Mucosa of rectum (tissue), 2 donors: Measurements from ENCODE around the gene RNF135.
A peak's percentile ranks its signal among the peaks of the same experiment; 100 is the strongest.
"Not testable (repeated sequence)": the region's sequence is repeated elsewhere in the genome, so short reads cannot be mapped to it uniquely, and the experiment has no call there.

ENCODE experiments used
- H3K27ac ChIP-seq, 2 donors: one replicate each; pipeline ENCODE4 v1.7.0; 2013; ENCODE audit warnings: inconsistent platforms in 2 of 2, low read depth in 2 of 2, low read length in 2 of 2
- H3K27me3 ChIP-seq, 2 donors: one replicate each; pipeline ENCODE4 v1.7.0; 2013; ENCODE audit warnings: low read length in 2 of 2; ENCODE audit not compliant: control insufficient read depth in 2 of 2, insufficient read depth in 2 of 2
- H3K36me3 ChIP-seq, 2 donors: one replicate each; pipeline ENCODE4 v1.7.0; 2013; ENCODE audit warnings: low read length in 2 of 2; ENCODE audit not compliant: control insufficient read depth in 2 of 2, insufficient read depth in 2 of 2
- H3K4me1 ChIP-seq, 2 donors: one replicate each; pipeline ENCODE4 v1.7.0; 2013; ENCODE audit warnings: low read length in 2 of 2, mild to moderate bottlenecking in 1 of 2; ENCODE audit not compliant: control insufficient read depth in 2 of 2, insufficient read depth in 2 of 2
- H3K4me3 ChIP-seq, 2 donors: one replicate each; pipeline ENCODE4 v1.7.0; 2013; ENCODE audit warnings: low read length in 2 of 2
- H3K9ac ChIP-seq, 2 donors: one replicate each; pipeline ENCODE4 v1.7.0; 2013; ENCODE audit warnings: low read length in 2 of 2, low read depth in 1 of 2, mild to moderate bottlenecking in 1 of 2
- H3K9me3 ChIP-seq, 2 donors: one replicate each; pipeline ENCODE4 v1.7.0; 2013; ENCODE audit warnings: low read length in 2 of 2; ENCODE audit not compliant: control insufficient read depth in 2 of 2
- donor health status: healthy.
- donor health status: Normal muscosa, but diverticular disease.

Gene RNF135

GRCh38 chr17:30997270-30997669 is 26.4 kb downstream of the RNF135 start:
- Histone ChIP-seq H3K27ac (peak overlapping the region; percentile 85 to 86), H3K9me3 (no peaks in the 10 kb centered on the region), H3K27me3 (no peaks in the 10 kb centered on the region), H3K36me3 (peaks cover 22 to 32% of the 10 kb centered on the region in 2 donors), H3K9ac (no peak overlapping the region), H3K4me3 (no peak overlapping the region), H3K4me1 (peaks cover 11 to 18% of the 10 kb centered on the region in 2 donors)

- peak overlapping the region; percentile 85 to 86 for H3K27ac ChIP-seq
- no peaks in the 10 kb centered on the region for H3K9me3 ChIP-seq
- peaks cover 22 to 32% of the 10 kb centered on the region in 2 donors for H3K36me3 ChIP-seq
Observed at GRCh38 chr17:30997842-30998241, 27.0 kb downstream of the RNF135 start.

GRCh38 chr17:31002047-31002446 is 31.2 kb downstream of the RNF135 start:
- Histone ChIP-seq H3K9ac (no peak overlapping the region), H3K27ac (no peak overlapping the region), H3K36me3 (peaks cover 22 to 29% of the 10 kb centered on the region in 2 donors), H3K4me3 (no peak overlapping the region), H3K4me1 (peaks cover 6 to 13% of the 10 kb centered on the region in 2 donors), H3K9me3 (no peaks in the 10 kb centered on the region), H3K27me3 (no peaks in the 10 kb centered on the region)

More at GRCh38 chr17:30997842-30998241, 27.0 kb downstream of the RNF135 start:
- H3K9ac ChIP-seq, result no peak overlapping the region
- H3K27me3 ChIP-seq, result no peaks in the 10 kb centered on the region
- H3K4me1 ChIP-seq, result peaks cover 11 to 18% of the 10 kb centered on the region in 2 donors
- no peak overlapping the region for H3K4me3 ChIP-seq

GRCh38 chr17:31003225-31003866 is 32.5 kb downstream of the RNF135 start:
- H3K4me1 ChIP-seq, result peaks cover 5 to 10% of the 10 kb centered on the region in 2 donors

GRCh38 chr17:31004160-31004559 is 33.3 kb downstream of the RNF135 start:
- Histone ChIP-seq H3K4me1 (peaks cover 5 to 6% of the 10 kb centered on the region in 2 donors), H3K36me3 (peaks cover 6 to 12% of the 10 kb centered on the region in 2 donors), H3K9me3 (no peaks in the 10 kb centered on the region), H3K27me3 (no peaks in the 10 kb centered on the region), H3K9ac (no peak overlapping the region), H3K4me3 (no peak overlapping the region), H3K27ac (no peak overlapping the region)

More at GRCh38 chr17:31003225-31003866, 32.5 kb downstream of the RNF135 start:
- Histone ChIP-seq H3K27me3 (no peaks in the 10 kb centered on the region), H3K9ac (no peak overlapping the region), H3K27ac (no peak overlapping the region), H3K36me3 (peaks cover 13 to 20% of the 10 kb centered on the region in 2 donors), H3K4me3 (no peak overlapping the region), H3K9me3 (no peaks in the 10 kb centered on the region)

GRCh38 chr17:31007695-31008373 is 37.0 kb downstream of the RNF135 start:
- no peaks in the 10 kb centered on the region for H3K36me3 ChIP-seq
- H3K4me1 ChIP-seq, result peaks cover 3 to 5% of the 10 kb centered on the region in 2 donors
- peak overlapping the region; percentile 74 for H3K4me3 ChIP-seq
- no peaks in the 10 kb centered on the region for H3K27me3 ChIP-seq
- peak overlapping the region; percentile 63 to 79 for H3K9ac ChIP-seq
- H3K9me3 ChIP-seq, result no peaks in the 10 kb centered on the region
- H3K27ac ChIP-seq, result peak overlapping the region; percentile 48 to 56

- Histone ChIP-seq H3K9ac (peak overlapping the region; percentile 63 to 79), H3K4me3 (peak overlapping the region; percentile 74), H3K27ac (peak overlapping the region; percentile 48 to 56), H3K36me3 (no peaks in the 10 kb centered on the region), H3K4me1 (peaks cover 3 to 5% of the 10 kb centered on the region in 2 donors), H3K27me3 (no peaks in the 10 kb centered on the region), H3K9me3 (no peaks in the 10 kb centered on the region)
Observed at GRCh38 chr17:31008374-31009041, 37.7 kb downstream of the RNF135 start.

GRCh38 chr17:31009042-31009702 is 38.3 kb downstream of the RNF135 start:
- Histone ChIP-seq H3K9ac (peak overlapping the region; percentile 63 to 79), H3K27ac (peak overlapping the region; percentile 48 to 56), H3K4me3 (peak overlapping the region; percentile 74)
- not testable (repeated sequence) for H3K36me3 ChIP-seq, H3K9me3 ChIP-seq, H3K4me1 ChIP-seq, H3K27me3 ChIP-seq

GRCh38 chr17:31010014-31010413 is 39.2 kb downstream of the RNF135 start:
- H3K36me3 ChIP-seq, H3K4me3 ChIP-seq, H3K9me3 ChIP-seq, H3K4me1 ChIP-seq, H3K9ac ChIP-seq, H3K27me3 ChIP-seq, H3K27ac ChIP-seq: not testable (repeated sequence)
